ENCODE data around the gene PCBP3.

Gene PCBP3

DNA sequence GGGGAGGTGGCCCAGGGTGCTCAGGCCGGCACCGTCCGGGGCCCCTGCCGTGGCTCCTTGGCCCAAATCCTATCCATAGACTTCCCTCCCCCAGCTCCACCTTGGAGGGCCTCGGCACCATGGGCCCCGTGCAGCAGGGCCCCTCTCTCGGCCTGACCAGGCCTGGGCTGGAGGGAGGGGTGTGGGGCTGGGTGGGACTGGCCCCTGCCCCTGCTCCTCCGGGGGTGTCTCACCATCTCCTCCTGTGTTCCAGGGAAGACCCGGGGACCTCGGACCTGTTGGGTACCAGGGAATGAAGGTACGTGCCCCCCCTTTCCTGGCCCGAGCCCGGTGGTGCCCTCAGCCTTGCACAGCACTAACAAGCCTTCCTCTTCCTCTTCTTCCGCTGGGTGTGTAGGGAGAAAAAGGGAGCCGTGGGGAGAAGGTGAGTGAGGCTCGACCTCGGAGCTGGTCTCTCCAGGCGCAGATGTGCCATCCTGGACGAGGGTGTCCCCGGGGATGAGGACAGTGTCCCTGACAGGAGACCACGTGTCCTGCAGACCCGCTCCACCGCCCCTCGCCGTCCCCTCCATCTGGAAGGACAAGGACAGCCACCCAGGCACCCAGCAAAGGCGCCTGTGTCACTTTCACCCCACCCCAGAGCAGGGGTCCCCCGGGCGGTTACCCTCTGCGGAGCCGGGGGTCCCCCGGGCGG lies 346.0 kb downstream of the PCBP3 start:
- no peak for DNase-seq

DNA sequence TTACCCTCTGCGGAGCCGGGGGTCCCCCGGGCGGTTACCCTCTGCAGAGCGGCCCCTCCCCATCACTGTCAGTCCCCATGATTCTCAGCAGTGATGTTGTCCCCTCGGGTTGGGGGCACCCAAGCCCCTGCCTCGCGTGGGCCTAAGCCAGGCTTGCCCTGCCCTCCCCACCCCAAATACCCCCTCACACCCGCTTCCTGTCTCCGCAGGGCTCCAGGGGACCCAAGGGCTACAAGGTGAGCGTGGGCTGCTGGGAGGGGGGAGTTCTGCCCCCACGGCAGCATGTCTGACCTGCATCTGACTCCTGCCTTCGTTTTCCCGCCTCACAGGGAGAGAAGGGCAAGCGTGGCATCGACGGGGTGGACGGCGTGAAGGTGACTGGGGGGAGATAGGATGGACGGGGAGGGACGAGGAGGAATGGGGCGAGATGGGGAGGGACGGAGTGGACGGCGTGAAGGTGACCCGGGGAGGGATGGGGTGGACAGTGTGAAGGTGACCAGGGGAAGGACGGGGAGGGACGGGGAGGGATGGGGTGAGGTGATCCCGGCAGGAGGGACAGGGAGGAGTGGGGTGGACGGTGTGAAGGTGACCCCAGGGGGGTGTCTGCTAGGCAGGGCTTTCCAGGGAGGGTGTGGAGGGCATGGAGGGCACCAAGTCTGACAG lies 346.7 kb downstream of the PCBP3 start:
- no peak for DNase-seq

DNA sequence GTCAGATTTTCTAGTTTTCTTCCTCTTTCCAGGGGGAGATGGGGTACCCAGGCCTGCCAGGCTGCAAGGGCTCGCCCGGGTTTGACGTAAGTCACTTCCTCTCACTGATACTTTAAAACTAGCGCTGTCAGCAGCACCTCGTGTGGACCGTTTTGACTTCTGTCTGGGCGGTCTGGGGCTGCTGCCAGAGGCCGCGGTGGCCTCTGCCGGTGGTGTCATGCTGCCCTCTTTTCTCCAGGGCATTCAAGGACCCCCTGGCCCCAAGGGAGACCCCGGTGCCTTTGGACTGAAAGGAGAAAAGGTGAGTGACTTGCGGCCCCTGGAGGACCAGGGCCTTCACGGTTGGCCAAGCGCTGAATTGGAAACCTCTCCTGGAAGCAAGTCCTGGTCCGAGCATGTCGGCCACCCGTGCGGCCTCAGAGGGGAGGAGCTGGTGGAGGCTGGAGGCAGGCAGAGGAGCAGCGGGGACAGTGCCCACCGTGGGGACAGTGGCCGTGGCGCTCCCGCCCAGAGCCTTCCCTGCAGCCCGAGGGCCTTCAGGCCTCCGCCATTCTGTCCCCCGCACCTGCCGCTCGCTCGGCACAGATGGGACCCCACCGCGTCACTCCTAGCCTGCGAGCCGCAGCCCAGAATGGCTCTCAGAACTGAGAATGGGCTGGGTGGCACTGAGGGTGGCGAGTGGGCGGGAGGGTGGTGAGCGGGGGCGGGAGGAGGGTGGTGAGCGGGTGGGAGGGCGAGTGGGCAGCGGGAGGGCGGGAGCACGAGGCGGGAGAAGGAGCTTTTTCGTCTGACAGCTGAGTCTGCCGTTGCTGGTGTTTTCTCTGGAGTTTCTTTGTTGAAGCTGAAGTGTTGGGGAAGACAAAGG lies 347.4 kb downstream of the PCBP3 start:
- no peak for DNase-seq

DNA sequence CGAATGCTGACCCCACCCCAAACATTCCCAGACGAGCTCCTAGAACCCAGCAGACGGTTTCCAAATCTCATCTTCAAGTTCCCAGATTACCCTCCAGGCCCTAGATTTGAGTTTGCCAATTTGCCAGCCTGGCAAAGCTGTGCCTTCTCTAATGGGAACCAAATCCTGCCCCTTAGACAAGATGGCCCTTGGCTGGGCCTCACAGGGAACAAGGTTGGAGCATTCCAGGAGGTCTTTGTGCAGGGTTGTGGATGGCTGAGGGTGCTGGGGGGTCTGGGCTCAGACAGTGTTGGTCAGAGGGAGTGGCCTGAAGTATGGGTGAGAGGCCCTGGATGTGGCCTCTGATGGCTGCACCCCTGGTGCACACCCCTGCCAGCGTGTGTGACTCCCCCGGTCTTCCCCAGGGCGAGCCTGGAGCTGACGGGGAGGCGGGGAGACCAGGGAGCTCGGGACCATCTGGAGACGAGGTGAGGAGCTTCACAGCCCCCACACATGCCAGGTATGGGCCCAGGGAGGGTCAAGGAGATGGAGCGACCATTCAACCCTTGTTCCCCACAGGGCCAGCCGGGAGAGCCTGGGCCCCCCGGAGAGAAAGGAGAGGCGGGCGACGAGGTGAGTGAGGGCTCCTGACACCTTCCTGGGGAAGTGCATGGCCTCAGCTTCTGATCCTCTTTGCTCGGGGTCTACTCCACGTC lies 348.2 kb downstream of the PCBP3 start:
- no peak for DNase-seq
